Right lobe of liver (tissue), 6 donors: ENCODE data around the gene IRX2. TPM values are rescaled to one million over a fixed set of nuclear protein-coding genes. Genes with fewer than 3 reads are reported as not detected.

Experiments used
- ATAC-seq, 4 donors: fragments of 200-7000 bp; cut with Tn5 transposase; one replicate each; pipeline ENCODE4 v1.9.1; 2020; ENCODE audit warnings: mild to moderate bottlenecking in 4 of 4, moderate library complexity in 4 of 4
- DNase-seq, 3 donors: peaks; one replicate each; pipeline ENCODE4 v3.0.0-alpha.2; 2020
- H3K27ac ChIP-seq, 3 donors: fragments of 200-600 bp; one replicate each; pipeline ENCODE4 v1.8.0; 2022
- H3K27me3 ChIP-seq, 2 donors: fragments of 200-600 bp; one replicate each; pipeline ENCODE4 v1.8.0; 2022
- H3K36me3 ChIP-seq, 4 donors: fragments of 200-600 bp; sonication (generic) in 1 of 4; one replicate each; pipeline versions ENCODE4 v1.5.1 to v1.8.0; 2017 to 2022; ENCODE audit warnings: control low read depth in 1 of 4
- H3K4me1 ChIP-seq, 4 donors: fragments of 200-600 bp; sonication (generic) in 1 of 4; one replicate each; pipeline versions ENCODE4 v1.5.1 to v1.8.0; 2017 to 2022; ENCODE audit warnings: control low read depth in 1 of 4
- H3K4me3 ChIP-seq, 3 donors: fragments of 200-600 bp; one replicate each; pipeline ENCODE4 v1.8.0; 2022
- H3K9me3 ChIP-seq, 4 donors: fragments of 200-600 bp; sonication (generic) in 1 of 4; one replicate each; pipeline versions ENCODE4 v1.5.1 to v1.8.0; 2017 to 2022; ENCODE audit warnings: control low read depth in 1 of 4
- POLR2A ChIP-seq: fragments of 450-650 bp; IDR thresholded peaks from one replicate; pipeline ENCODE4 v1.6.1; 2017; ENCODE audit warnings: antibody characterized with exemption, mild to moderate bottlenecking
- WGBS: methylation state at CpG from one replicate; pipeline ENCODE4 v1.1.6; 2018; ENCODE audit warnings: low coverage, low lambda C conversion rate; ENCODE audit not compliant: insufficient coverage; ENCODE audit errors: missing lambda C conversion rate; 5-methylcytosine and 5-hydroxymethylcytosine counted together
- intact Hi-C, 2 donors: fragments of 100-400 bp; cut with DNase I; formaldehyde crosslinking; loops; one replicate each; pipeline versions ENCODE4 v1.11.2 to v1.14.1; 2022
- total RNA-seq, 6 experiments: library from RNA; depleted of rRNA in 2 of 6; stranded (reverse); fragments of >200 nt in 2 of 6; fragmentation: NEBNext Ultra II Directional in 3 of 6; extraction: Animal tissue kit (Norgen Biotek cat#: 25700) in 3 of 6; gene quantifications; one replicate each; pipeline versions ENCODE4 v1.1.0 to v1.2.4, GENCODE V29; 2016 to 2023
- TF ChIP-seq, protein P1 (sequence below), 4 donors: fragments of 200-600 bp in 3 of 4; fragments of 450-650 bp in 1 of 4; IDR thresholded peaks; one replicate each; pipeline versions ENCODE4 v1.5.1 to v1.8.0; 2016 to 2022; ENCODE audit warnings: antibody characterized with exemption in 4 of 4, mild to moderate bottlenecking in 2 of 4
- donor health status: DM: no; HTN: yes; CAD: no.
- donor health status: DM: no; HTN: no; CAD: no.
- donor health status: DM: no; HTN: no; CAD: no.
- donor health status: DM: no; HTN: yes; CAD: no.
- donor health status: DM: no; HTN: yes; CAD: no.

The IRX2 gene
- total RNA-seq, 6 experiments from 2014 or later = not detected

DNA sequence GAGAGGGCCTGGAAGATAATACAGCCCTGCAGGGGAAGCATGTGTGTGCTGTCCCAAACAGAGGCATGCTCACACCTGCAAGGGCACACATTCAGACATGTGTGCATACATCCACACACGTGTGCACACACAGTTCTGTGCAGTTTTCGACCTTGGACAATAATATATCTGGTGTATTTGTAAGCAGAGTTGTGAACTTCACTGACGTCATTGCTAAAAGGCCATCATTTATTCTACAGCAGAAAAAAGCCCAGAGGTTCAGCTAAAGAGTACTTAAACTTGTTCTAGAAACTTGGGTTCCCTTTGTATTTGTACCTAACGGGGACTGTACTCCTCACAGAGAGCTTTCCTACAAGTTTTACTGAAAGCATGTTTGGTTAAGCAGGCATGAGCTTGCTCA is 19.5 kb downstream of the IRX2 start:
- ATAC-seq (no peak), DNase-seq (no peak)
- WGBS = 45% methylated on average over 4 of the region's 4 CpGs
- H3K27ac ChIP-seq = no peak overlapping the region
- intact Hi-C loops = no loop called here
- no peaks in the 10 kb centered on the region for H3K4me1 ChIP-seq
- H3K4me3 ChIP-seq = no peak overlapping the region
- H3K36me3 ChIP-seq = no peaks in the 10 kb centered on the region
- TF ChIP-seq, protein P1, sequence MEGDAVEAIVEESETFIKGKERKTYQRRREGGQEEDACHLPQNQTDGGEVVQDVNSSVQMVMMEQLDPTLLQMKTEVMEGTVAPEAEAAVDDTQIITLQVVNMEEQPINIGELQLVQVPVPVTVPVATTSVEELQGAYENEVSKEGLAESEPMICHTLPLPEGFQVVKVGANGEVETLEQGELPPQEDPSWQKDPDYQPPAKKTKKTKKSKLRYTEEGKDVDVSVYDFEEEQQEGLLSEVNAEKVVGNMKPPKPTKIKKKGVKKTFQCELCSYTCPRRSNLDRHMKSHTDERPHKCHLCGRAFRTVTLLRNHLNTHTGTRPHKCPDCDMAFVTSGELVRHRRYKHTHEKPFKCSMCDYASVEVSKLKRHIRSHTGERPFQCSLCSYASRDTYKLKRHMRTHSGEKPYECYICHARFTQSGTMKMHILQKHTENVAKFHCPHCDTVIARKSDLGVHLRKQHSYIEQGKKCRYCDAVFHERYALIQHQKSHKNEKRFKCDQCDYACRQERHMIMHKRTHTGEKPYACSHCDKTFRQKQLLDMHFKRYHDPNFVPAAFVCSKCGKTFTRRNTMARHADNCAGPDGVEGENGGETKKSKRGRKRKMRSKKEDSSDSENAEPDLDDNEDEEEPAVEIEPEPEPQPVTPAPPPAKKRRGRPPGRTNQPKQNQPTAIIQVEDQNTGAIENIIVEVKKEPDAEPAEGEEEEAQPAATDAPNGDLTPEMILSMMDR (IDR thresholded peaks at IDR 0.05) = no peak
- TF ChIP-seq POLR2A = no peak
- H3K27me3 ChIP-seq = no peaks in the 10 kb centered on the region
- H3K9me3 ChIP-seq = no peaks in the 10 kb centered on the region

DNA sequence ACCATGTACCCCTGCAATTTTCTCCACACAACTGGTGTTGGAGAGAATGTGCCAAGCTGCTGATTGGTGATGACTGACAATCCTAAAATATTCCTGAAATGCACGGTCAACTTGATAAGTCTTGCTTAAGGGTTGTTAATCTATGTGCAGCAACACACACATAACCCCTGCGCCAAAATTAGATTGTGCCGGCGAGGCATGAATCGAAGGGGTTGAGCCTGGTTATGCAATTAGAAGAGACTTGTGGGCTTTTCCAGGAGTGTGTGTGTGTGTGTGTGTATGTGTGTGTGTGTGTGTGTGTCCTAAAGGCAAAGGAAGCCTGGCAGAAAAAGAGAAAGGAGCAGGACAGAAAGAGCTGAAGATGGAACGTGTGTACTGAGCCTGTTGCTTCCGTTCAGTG is 22.3 kb downstream of the IRX2 start:
- no peak for DNase-seq
- no peak overlapping the region for H3K27ac ChIP-seq
- no peaks in the 10 kb centered on the region for H3K27me3 ChIP-seq
- TF ChIP-seq POLR2A = no peak
- TF ChIP-seq, protein P1 (IDR thresholded peaks at IDR 0.05) = no peak
- no peaks in the 10 kb centered on the region for H3K36me3 ChIP-seq
- intact Hi-C loops = no loop called here
- no peaks in the 10 kb centered on the region for H3K9me3 ChIP-seq
- H3K4me1 ChIP-seq = no peaks in the 10 kb centered on the region
- no peak for ATAC-seq
- 40% methylated on average over 7 of the region's 7 CpGs for WGBS
- H3K4me3 ChIP-seq = no peak overlapping the region

DNA sequence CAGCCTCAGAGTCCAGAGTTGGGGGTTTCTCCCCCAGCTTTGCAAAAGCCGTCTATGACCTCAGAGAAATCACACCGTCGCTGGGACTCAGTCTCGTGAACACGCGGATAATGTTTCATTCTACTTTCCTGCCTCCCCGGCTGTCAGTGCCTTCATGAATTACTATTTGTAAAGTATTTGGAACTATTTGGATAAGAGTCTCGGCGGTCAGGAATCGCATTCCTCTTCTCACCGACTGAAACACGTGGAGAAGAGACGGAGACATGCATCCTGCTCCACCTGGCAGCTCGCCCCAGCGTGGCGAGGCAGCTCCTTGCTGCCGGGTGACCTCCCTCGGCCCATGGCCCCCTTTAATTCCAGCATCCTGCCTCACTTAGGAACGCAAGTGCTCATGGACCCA is 23.9 kb downstream of the IRX2 start:
- Histone ChIP-seq H3K27ac (no peak overlapping the region), H3K27me3 (no peaks in the 10 kb centered on the region), H3K4me3 (no peak overlapping the region), H3K9me3 (no peaks in the 10 kb centered on the region), H3K4me1 (no peaks in the 10 kb centered on the region), H3K36me3 (no peaks in the 10 kb centered on the region)
- no peak for ATAC-seq
- WGBS = 29% methylated on average over 10 of the region's 19 CpGs
- no peak for DNase-seq
- TF ChIP-seq, protein P1 (IDR thresholded peaks at IDR 0.05) = no peak
- TF ChIP-seq POLR2A = no peak
- intact Hi-C loops = no loop called here

DNA sequence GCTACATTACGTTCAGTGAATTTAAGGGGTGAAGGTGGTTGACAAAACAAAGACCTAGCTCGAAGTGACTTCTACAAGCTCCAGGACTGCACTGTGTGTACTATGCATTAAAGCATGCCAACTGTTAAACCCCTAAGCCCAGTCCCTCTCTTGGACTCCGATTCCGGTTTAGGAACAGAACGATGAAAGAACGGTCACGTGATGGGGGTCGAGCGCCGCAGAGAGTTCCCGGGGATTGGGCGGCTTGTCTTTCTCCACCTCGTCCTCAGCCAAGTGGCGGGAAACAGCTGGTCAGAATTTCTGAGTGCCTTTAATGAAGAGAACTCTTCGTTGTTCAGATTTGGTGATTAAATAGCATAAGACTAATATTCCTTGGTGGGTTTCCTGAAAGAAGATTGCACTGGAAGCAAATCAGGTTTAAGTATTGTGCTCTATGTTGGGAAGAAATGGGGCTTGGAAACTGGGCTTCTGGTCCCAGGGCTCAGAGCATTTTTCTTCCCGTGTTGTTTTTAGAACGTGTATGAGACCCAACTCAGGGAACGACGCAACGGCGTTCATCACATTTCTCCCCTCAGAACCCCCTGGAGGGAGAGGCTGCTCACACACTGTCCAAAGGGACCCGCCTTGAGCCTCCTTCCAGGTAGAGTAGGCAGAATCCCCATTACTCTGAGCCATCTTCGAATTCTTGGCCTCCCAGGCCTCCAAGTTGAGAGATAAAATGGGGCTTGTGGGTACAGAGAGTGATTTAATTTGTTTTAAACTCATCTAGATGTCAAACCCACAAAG is 25.3 kb downstream of the IRX2 start:
- H3K4me1 ChIP-seq = no peaks in the 10 kb centered on the region
- DNase-seq (no peak), ATAC-seq (no peak)
- H3K27ac ChIP-seq = no peak overlapping the region
- no peak overlapping the region for H3K4me3 ChIP-seq
- no peaks in the 10 kb centered on the region for H3K36me3 ChIP-seq
- H3K9me3 ChIP-seq = no peaks in the 10 kb centered on the region
- no peak for TF ChIP-seq POLR2A
- TF ChIP-seq, protein P1 (IDR thresholded peaks at IDR 0.05) = no peak
- 66% methylated on average over 8 of the region's 23 CpGs for WGBS
- no peaks in the 10 kb centered on the region for H3K27me3 ChIP-seq
- intact Hi-C loops = no loop called here
